Esophagus muscularis mucosa (tissue), 4 donors: ENCODE data around the gene GALC. TPM values are rescaled to one million over a fixed set of nuclear protein-coding genes. Genes with fewer than 3 reads are reported as not detected.

Experiments
- DNase-seq: peaks from one replicate; pipeline ENCODE4 v3.0.0-alpha.2; 2017; ENCODE audit errors: extremely low spot score
- H3K27ac ChIP-seq, 4 donors: fragments of 200-600 bp; sonication (generic); replicated peaks in 1 of 4; 1 replicate in 3 of 4; 2 replicates in 1 of 4; pipeline ENCODE4 v1.5.1; 2016 to 2019; ENCODE audit warnings: mild to moderate bottlenecking in 1 of 4
- H3K27me3 ChIP-seq, 4 donors: fragments of 200-600 bp; sonication (generic); one replicate each; pipeline versions ENCODE4 v1.5.1 to v1.6.0; 2016 to 2019
- H3K36me3 ChIP-seq, 4 donors: fragments of 200-600 bp; sonication (generic); one replicate each; pipeline ENCODE4 v1.5.1; 2016 to 2019
- H3K4me1 ChIP-seq, 4 donors: fragments of 200-600 bp; sonication (generic); one replicate each; pipeline ENCODE4 v1.5.1; 2016 to 2019
- H3K4me3 ChIP-seq, 4 donors: fragments of 200-600 bp; sonication (generic); 1 replicate in 2 of 4; 2 replicates in 2 of 4; pipeline ENCODE4 v1.5.1; 2016 to 2019; ENCODE audit warnings: mild to moderate bottlenecking in 4 of 4, moderate library complexity in 1 of 4
- H3K9me3 ChIP-seq, 4 donors: fragments of 200-600 bp; sonication (generic); 1 replicate in 3 of 4; 2 replicates in 1 of 4; pipeline ENCODE4 v1.5.1; 2016 to 2019
- CTCF ChIP-seq, 3 experiments: fragments of 200-600 bp in 2 of 3; fragments of 450-650 bp in 1 of 3; sonication (generic) in 2 of 3; IDR thresholded peaks; one replicate each; pipeline ENCODE4 v1.5.1; 2017 to 2019; ENCODE audit warnings: antibody characterized with exemption in 3 of 3, mild to moderate bottlenecking in 2 of 3, moderate library complexity in 1 of 3
- EP300 ChIP-seq: sonication (generic); formaldehyde crosslinking; IDR thresholded peaks from one replicate; pipeline ENCODE4 v1.6.1; 2017; ENCODE audit warnings: antibody characterized with exemption
- POLR2A ChIP-seq: fragments of 450-650 bp; IDR thresholded peaks from one replicate; pipeline ENCODE4 v1.6.1; 2017; ENCODE audit warnings: antibody characterized with exemption, moderate library complexity, mild to moderate bottlenecking, low read depth
- POLR2AphosphoS5 ChIP-seq, 2 donors: sonication (generic); formaldehyde crosslinking; IDR thresholded peaks; one replicate each; pipeline ENCODE4 v1.6.1; 2017; ENCODE audit warnings: antibody characterized with exemption in 2 of 2
- WGBS: methylation state at CpG from one replicate; pipeline ENCODE4 v1.1.5; 2018; 5-methylcytosine and 5-hydroxymethylcytosine counted together
- intact Hi-C: fragments of 100-400 bp; cut with DNase I; formaldehyde crosslinking; loops from one replicate; pipeline ENCODE4 v1.15.1; 2023
- total RNA-seq, 4 donors: library from RNA; depleted of rRNA; stranded (reverse); fragments of >200 nt; gene quantifications; one replicate each; pipeline versions ENCODE4 v1.1.0 to v1.2.1, GENCODE V29; 2016

Gene GALC
- total RNA-seq, 4 donors from 2014 or later: 14.5 to 17.0 (median 16.0) TPM

GRCh38 chr14:87967496-87967895 is 25.5 kb downstream of the GALC start:
- peaks cover 6 to 64% (median 18%) of the 10 kb centered on the region in 4 donors for H3K36me3 ChIP-seq

GRCh38 chr14:87966816-87967215 is 26.2 kb downstream of the GALC start:
- H3K9me3 ChIP-seq: no peaks in the 10 kb centered on the region
- H3K36me3 ChIP-seq: peaks cover 7 to 71% (median 23%) of the 10 kb centered on the region in 4 donors

More at GRCh38 chr14:87967496-87967895, 25.5 kb downstream of the GALC start:
- no peaks in the 10 kb centered on the region for H3K27me3 ChIP-seq
- TF ChIP-seq EP300: no peak
- no peak for TF ChIP-seq POLR2AphosphoS5 (IDR thresholded peaks at IDR 0.05)
- no peak for TF ChIP-seq CTCF (IDR thresholded peaks at IDR 0.05)
- no peak for TF ChIP-seq POLR2A
- DNase-seq: no peak
- intact Hi-C loops: no loop called here
- H3K4me3 ChIP-seq: no peak overlapping the region
- no peaks in the 10 kb centered on the region for H3K9me3 ChIP-seq
- H3K4me1 ChIP-seq: no peaks in the 10 kb centered on the region
- no peak overlapping the region for H3K27ac ChIP-seq

GRCh38 chr14:87961246-87961645 is 31.7 kb downstream of the GALC start:
- no peak for TF ChIP-seq POLR2AphosphoS5 (IDR thresholded peaks at IDR 0.05)
- TF ChIP-seq POLR2A: no peak
- TF ChIP-seq EP300: no peak
- TF ChIP-seq CTCF (IDR thresholded peaks at IDR 0.05): no peak
- no peak for DNase-seq
- peaks cover 7 to 83% (median 29%) of the 10 kb centered on the region in 4 donors for H3K36me3 ChIP-seq
- H3K27ac ChIP-seq: no peak overlapping the region
- intact Hi-C loops: no loop called here
- no peaks in the 10 kb centered on the region for H3K27me3 ChIP-seq
- H3K9me3 ChIP-seq: no peaks in the 10 kb centered on the region
- H3K4me3 ChIP-seq: no peak overlapping the region
- no peaks in the 10 kb centered on the region for H3K4me1 ChIP-seq
- 86% methylated on average over 2 of the region's 2 CpGs for WGBS

More at GRCh38 chr14:87966816-87967215, 26.2 kb downstream of the GALC start:
- intact Hi-C loops: no loop called here
- H3K4me1 ChIP-seq: no peaks in the 10 kb centered on the region
- no peak overlapping the region for H3K27ac ChIP-seq
- no peak overlapping the region for H3K4me3 ChIP-seq
- TF ChIP-seq POLR2AphosphoS5 (IDR thresholded peaks at IDR 0.05) (no peak), CTCF (IDR thresholded peaks at IDR 0.05) (no peak), EP300 (no peak), POLR2A (no peak)
- 82% methylated on average over 3 of the region's 3 CpGs for WGBS
- no peak for DNase-seq
- H3K27me3 ChIP-seq: no peaks in the 10 kb centered on the region

GRCh38 chr14:87960013-87960787 is 32.8 kb downstream of the GALC start:
- 91% methylated on average over 5 of the region's 5 CpGs for WGBS
- intact Hi-C loops: no loop called here
- no peak for DNase-seq
- H3K36me3 ChIP-seq: peaks cover 7 to 78% (median 27%) of the 10 kb centered on the region in 4 donors
- H3K27ac ChIP-seq: no peak overlapping the region
- no peak overlapping the region for H3K4me3 ChIP-seq
- no peak for TF ChIP-seq POLR2A
- TF ChIP-seq EP300: no peak
- no peaks in the 10 kb centered on the region for H3K27me3 ChIP-seq
- H3K4me1 ChIP-seq: no peaks in the 10 kb centered on the region
- no peaks in the 10 kb centered on the region for H3K9me3 ChIP-seq

- Histone ChIP-seq H3K27ac (no peak overlapping the region), H3K9me3 (no peaks in the 10 kb centered on the region), H3K27me3 (no peaks in the 10 kb centered on the region), H3K4me1 (no peaks in the 10 kb centered on the region), H3K36me3 (peaks cover 0 to 54% (median 10%) of the 10 kb centered on the region in 4 donors), H3K4me3 (no peak overlapping the region)
- intact Hi-C loops: no loop called here
- TF ChIP-seq CTCF (IDR thresholded peaks at IDR 0.05) (no peak), EP300 (no peak), POLR2AphosphoS5 (IDR thresholded peaks at IDR 0.05) (no peak), POLR2A (no peak)
- 74% methylated on average over 6 of the region's 6 CpGs for WGBS
- DNase-seq: no peak
Measured at GRCh38 chr14:87955501-87955900, 37.5 kb downstream of the GALC start.
